Measurements from ENCODE around the gene CYP2C8. TPM values are rescaled to one million over a fixed set of nuclear protein-coding genes. Genes with fewer than 3 reads are reported as not detected.
"Not testable (repeated sequence)": the region's sequence is repeated elsewhere in the genome, so short reads cannot be mapped to it uniquely, and the experiment has no call there.

CYP2C8 gene
- not detected in 2 replicates for total RNA-seq (2022)
- Bru-seq, nascent RNA, result percentile 12 among the genes with signal in this experiment
- percentile 7 among the genes with signal in this experiment for BruChase-seq, experiment 1, labeled RNA remaining after a 6-hour chase
- percentile 7 among the genes with signal in this experiment for BruChase-seq, experiment 2, labeled RNA remaining after a 2-hour chase
- long read RNA-seq, result 0 reads

DNA sequence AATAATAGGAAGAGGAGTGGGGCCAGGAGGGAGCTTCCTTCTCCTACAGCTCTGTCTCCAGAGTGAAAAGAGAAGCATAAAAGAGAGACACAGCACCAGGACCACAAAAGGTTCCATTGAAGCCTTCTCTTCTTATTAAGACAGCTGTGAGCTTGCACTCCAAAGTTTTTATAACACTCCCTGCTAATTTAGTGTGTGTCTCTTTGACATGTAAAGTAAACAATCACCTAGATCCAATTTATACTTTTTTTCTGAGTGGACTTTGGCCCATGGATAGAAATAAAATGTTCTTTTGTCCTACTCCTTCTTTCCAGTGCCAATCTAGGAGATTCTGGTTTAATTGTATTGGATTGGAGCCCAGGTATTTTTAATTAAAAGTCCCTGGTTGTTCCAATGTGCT, at the start of gene CYP2C8:
TSS of gene CYP2C8 (minus strand) at position 212 of the 400 bp plus-strand sequence. CDS start at position 117, 95 bp downstream.
- no TSS peak for BruUV-seq (replicated peaks)
- CTCF ChIA-PET, result no interaction called here
- Mint-ChIP-seq H3K9me3 (ENCODE audit: low read depth, unreplicated experiment) (no peaks in the 10 kb centered on the region), H3K36me3 (ENCODE audit: insufficient read depth, unreplicated experiment) (no peaks in the 10 kb centered on the region), H3K27ac (ENCODE audit: unreplicated experiment) (no peak within 1 kb of the TSS), H3K27me3 (ENCODE audit: unreplicated experiment) (no peaks in the 10 kb centered on the region), H3K4me3 (ENCODE audit: low read depth, unreplicated experiment) (no peak within 1 kb of the TSS), H3K4me1 (ENCODE audit: low read depth, unreplicated experiment) (peaks cover 26% of the 10 kb centered on the region)
- no peak for TF ChIP-seq CTCF (IDR thresholded peaks at IDR 0.05; ENCODE audit: unreplicated experiment)
- no peak for DNase-seq
- intact Hi-C loops (cut with micrococcal nuclease; ENCODE audit: unreplicated experiment), result no loop called here

GRCh38 chr10:95116869-95117269, 47.6 kb upstream of the CYP2C8 start:
- BruUV-seq (replicated peaks), result no TSS peak
- Mint-ChIP-seq H3K4me1 (ENCODE audit: low read depth, unreplicated experiment) (no peaks in the 10 kb centered on the region), H3K36me3 (ENCODE audit: insufficient read depth, unreplicated experiment) (no peaks in the 10 kb centered on the region), H3K27me3 (ENCODE audit: unreplicated experiment) (no peaks in the 10 kb centered on the region), H3K4me3 (ENCODE audit: low read depth, unreplicated experiment) (no peak overlapping the region), H3K27ac (ENCODE audit: unreplicated experiment) (no peak overlapping the region), H3K9me3 (ENCODE audit: low read depth, unreplicated experiment) (peaks cover 4% of the 10 kb centered on the region)
- TF ChIP-seq CTCF (IDR thresholded peaks at IDR 0.05; ENCODE audit: unreplicated experiment), result no peak
- no peak for DNase-seq
- intact Hi-C loops (cut with micrococcal nuclease; ENCODE audit: unreplicated experiment), result no loop called here
- CTCF ChIA-PET, result no interaction called here

DNA sequence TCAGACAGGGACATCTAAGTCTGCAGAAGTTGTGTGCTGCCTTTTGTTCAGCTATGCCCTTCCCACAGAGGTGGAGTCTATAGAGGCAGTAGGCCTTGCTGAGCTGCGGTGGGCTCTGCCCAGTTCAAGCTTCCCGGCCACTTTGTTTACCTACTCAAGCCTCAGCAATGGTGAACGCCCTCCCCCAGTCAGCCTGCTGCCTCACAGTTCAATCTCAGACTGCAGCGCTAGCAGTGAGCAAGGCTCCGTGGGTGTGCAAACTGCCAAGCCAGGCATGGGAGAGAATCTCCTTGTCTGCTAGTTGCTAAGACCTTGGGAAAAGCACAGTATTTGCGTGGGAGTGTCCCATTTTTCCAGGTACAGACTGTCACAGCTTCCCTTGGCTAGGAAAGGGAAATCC, 41.5 kb upstream of the CYP2C8 start:
- H3K27ac Mint-ChIP-seq (ENCODE audit: unreplicated experiment); H3K4me3 Mint-ChIP-seq (ENCODE audit: low read depth, unreplicated experiment); intact Hi-C loops (cut with micrococcal nuclease; ENCODE audit: unreplicated experiment); H3K4me1 Mint-ChIP-seq (ENCODE audit: low read depth, unreplicated experiment); DNase-seq; H3K36me3 Mint-ChIP-seq (ENCODE audit: insufficient read depth, unreplicated experiment); H3K27me3 Mint-ChIP-seq (ENCODE audit: unreplicated experiment); CTCF ChIA-PET; BruUV-seq (replicated peaks); H3K9me3 Mint-ChIP-seq (ENCODE audit: low read depth, unreplicated experiment): not testable (repeated sequence)

DNA sequence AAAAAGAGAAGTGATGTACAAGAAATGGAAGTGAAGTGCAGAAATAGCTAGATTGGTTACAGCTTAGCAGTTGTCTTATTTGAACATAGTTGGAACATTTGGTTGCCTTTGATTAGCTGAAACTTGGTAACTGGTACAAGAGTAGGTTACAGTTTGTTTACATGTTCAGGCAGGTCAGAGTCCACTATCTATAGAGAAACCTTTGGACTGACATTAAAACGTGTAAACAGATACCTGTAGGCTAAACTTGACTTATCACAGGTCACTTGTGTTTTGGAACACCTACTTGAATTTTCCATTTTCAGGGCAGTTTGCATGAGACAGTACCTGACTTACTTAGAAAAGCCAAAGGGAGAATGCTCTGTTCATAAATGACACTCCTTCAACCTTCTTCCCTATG, 28.5 kb upstream of the CYP2C8 start:
- DNase-seq, result no peak
- no TSS peak for BruUV-seq (replicated peaks)

More for the DNA sequence above, 28.5 kb upstream of the CYP2C8 start:
- intact Hi-C loops (cut with micrococcal nuclease; ENCODE audit: unreplicated experiment), result no loop called here
- Mint-ChIP-seq H3K9me3 (ENCODE audit: low read depth, unreplicated experiment) (peaks cover 2% of the 10 kb centered on the region), H3K4me3 (ENCODE audit: low read depth, unreplicated experiment) (no peak overlapping the region), H3K27me3 (ENCODE audit: unreplicated experiment) (no peaks in the 10 kb centered on the region), H3K4me1 (ENCODE audit: low read depth, unreplicated experiment) (no peaks in the 10 kb centered on the region), H3K36me3 (ENCODE audit: insufficient read depth, unreplicated experiment) (no peaks in the 10 kb centered on the region), H3K27ac (ENCODE audit: unreplicated experiment) (no peak overlapping the region)
- no peak for TF ChIP-seq CTCF (IDR thresholded peaks at IDR 0.05; ENCODE audit: unreplicated experiment)
- CTCF ChIA-PET, result no interaction called here
